ENCODE measurements around the gene LRRC10B.

Gene LRRC10B

DNA sequence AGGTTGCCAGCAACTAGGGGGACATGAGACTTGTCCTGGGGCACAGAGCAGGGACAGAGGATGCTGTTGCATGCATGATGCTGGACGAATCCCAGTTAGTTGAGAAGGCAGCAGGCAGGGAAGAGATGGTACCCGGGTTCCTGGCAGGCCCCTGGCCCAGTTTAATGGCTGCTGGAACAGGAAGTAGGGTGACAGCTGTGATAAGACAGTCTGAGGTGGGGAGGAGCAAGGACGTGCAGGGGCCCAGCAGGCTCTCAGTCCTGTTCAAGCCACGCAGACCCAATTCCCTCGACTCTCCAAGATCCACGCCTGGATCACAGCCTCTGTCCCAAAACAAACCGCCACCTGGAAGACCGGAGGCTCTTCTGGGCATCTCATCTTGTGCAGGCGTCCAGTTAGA lies 32.0 kb downstream of the LRRC10B start:
- in situ Hi-C loops (cut with HindIII; ENCODE audit: low sequenced_read_pairs), result no loop called here
- no peak overlapping the region for H3K4me3 ChIP-seq (ENCODE audit: low read depth, low read length)
- TF ChIP-seq, protein P1, sequence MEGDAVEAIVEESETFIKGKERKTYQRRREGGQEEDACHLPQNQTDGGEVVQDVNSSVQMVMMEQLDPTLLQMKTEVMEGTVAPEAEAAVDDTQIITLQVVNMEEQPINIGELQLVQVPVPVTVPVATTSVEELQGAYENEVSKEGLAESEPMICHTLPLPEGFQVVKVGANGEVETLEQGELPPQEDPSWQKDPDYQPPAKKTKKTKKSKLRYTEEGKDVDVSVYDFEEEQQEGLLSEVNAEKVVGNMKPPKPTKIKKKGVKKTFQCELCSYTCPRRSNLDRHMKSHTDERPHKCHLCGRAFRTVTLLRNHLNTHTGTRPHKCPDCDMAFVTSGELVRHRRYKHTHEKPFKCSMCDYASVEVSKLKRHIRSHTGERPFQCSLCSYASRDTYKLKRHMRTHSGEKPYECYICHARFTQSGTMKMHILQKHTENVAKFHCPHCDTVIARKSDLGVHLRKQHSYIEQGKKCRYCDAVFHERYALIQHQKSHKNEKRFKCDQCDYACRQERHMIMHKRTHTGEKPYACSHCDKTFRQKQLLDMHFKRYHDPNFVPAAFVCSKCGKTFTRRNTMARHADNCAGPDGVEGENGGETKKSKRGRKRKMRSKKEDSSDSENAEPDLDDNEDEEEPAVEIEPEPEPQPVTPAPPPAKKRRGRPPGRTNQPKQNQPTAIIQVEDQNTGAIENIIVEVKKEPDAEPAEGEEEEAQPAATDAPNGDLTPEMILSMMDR (IDR thresholded peaks at IDR 0.05; ENCODE audit: low read depth, low read length), result no peak
- DNase-seq (ENCODE audit: low read depth, low spot score), result no peak

- in situ Hi-C loops (cut with HindIII; ENCODE audit: low sequenced_read_pairs), result no loop called here
- DNase-seq (ENCODE audit: low read depth, low spot score), result no peak
- TF ChIP-seq, protein P1 (IDR thresholded peaks at IDR 0.05; ENCODE audit: low read depth, low read length), result no peak
- no peak overlapping the region for H3K4me3 ChIP-seq (ENCODE audit: low read depth, low read length)
Observed at GRCh38 chr11:61541598-61541997, 33.0 kb downstream of the LRRC10B start.

DNA sequence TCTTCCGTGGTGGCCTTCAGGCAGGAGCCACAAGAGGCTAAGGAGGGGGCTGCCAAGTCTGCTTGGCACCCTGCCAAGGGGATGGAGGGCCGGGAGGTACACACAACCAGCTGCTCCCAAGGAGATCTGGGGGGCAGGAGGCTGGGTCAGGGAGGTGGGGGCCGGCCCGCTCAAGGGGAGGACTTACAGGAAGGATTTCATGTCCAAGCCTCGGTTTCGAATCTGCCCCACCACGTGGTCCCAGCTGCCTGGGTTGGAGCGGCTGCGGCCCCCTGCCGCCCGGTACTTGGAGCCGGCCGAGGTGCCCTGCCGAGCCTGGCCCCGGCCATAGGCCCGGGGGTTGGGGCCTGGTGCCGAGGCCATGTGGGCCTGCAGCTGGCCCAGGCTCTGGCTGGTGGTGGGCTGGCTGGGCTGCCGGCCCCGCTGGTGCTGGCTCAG lies 33.5 kb downstream of the LRRC10B start:
- in situ Hi-C loops (cut with HindIII; ENCODE audit: low sequenced_read_pairs), result no loop called here
- H3K4me3 ChIP-seq (ENCODE audit: low read depth, low read length), result no peak overlapping the region
- DNase-seq (ENCODE audit: low read depth, low spot score), result no peak
- TF ChIP-seq, protein P1 (IDR thresholded peaks at IDR 0.05; ENCODE audit: low read depth, low read length), result no peak

- in situ Hi-C loops (cut with HindIII; ENCODE audit: low sequenced_read_pairs), result no loop called here
- no peak for DNase-seq (ENCODE audit: low read depth, low spot score)
- TF ChIP-seq, protein P1 (IDR thresholded peaks at IDR 0.05; ENCODE audit: low read depth, low read length), result no peak
- H3K4me3 ChIP-seq (ENCODE audit: low read depth, low read length), result no peak overlapping the region
Observed at GRCh38 chr11:61542705-61543104, 34.2 kb downstream of the LRRC10B start.

DNA sequence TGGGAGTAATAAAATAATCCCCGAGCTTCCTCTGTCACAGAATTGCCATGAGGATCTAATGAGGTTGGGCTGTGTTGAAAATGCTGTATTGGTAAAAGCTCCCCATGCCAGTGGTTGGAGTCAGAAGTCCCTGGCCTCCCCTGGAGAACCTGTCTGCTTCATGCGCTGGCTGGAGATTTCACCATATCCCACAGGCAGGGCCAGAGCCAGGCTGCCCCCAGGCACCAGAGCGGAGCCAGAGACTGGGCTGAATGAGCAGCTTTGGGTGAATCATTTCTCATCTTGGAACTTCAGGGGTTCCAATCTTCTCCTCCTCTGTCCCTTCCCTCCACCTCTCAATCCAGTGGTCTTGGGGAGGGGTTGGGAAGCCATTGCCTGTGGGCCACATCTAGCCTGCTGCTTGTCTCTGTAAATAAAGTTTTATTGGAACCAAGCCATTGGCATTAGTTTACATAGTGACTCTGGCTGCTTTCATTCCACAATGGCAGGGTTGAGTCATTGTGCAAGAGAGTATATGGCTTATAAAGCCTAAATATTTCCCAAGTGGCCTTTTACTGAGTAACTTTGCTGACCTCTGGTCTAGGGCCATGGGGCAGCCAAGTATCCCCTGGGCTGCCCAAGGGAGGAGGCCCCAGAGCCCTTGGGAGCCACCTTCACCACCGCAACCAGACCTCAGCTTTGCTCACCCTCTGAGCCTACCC lies 35.2 kb downstream of the LRRC10B start:
- H3K4me3 ChIP-seq (ENCODE audit: low read depth, low read length), result no peak overlapping the region
- no peak for DNase-seq (ENCODE audit: low read depth, low spot score)
- in situ Hi-C loops (cut with HindIII; ENCODE audit: low sequenced_read_pairs), result no loop called here
- TF ChIP-seq, protein P1 (IDR thresholded peaks at IDR 0.05; ENCODE audit: low read depth, low read length), result no peak

DNA sequence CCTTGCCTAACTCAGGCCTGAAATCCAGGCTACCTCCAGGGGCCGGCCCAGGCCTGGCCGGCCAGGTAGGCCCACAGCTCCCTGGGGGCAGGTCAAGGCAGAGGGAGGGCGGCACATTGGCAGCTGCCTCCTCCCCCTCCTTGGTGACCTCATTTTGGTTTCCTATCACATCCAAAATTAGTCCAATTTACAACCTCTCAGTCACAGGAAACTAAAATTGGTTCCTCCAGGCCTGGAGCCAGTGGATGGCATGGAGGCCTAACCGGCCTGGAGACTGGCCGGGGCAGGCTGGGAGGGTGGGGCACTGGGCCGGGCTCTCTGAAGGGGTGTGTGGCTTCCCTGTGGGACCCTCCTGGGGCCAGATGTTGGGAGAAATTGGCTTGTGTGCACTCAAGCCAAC lies 35.9 kb downstream of the LRRC10B start:
- no peak for DNase-seq (ENCODE audit: low read depth, low spot score)
- TF ChIP-seq, protein P1 (IDR thresholded peaks at IDR 0.05; ENCODE audit: low read depth, low read length), result no peak
- H3K4me3 ChIP-seq (ENCODE audit: low read depth, low read length), result no peak overlapping the region
- in situ Hi-C loops (cut with HindIII; ENCODE audit: low sequenced_read_pairs), result no loop called here
